Right lobe of liver (tissue), 6 donors: Measurements from ENCODE around the gene TBCD. TPM values are rescaled to one million over a fixed set of nuclear protein-coding genes. Genes with fewer than 3 reads are reported as not detected.

Experiments
- ATAC-seq, 4 donors: fragments of 200-7000 bp; cut with Tn5 transposase; one replicate each; pipeline ENCODE4 v1.9.1; 2020; ENCODE audit warnings: mild to moderate bottlenecking in 4 of 4, moderate library complexity in 4 of 4
- DNase-seq, 3 donors: peaks; one replicate each; pipeline ENCODE4 v3.0.0-alpha.2; 2020
- H3K27ac ChIP-seq, 3 donors: fragments of 200-600 bp; one replicate each; pipeline ENCODE4 v1.8.0; 2022
- H3K27me3 ChIP-seq, 2 donors: fragments of 200-600 bp; one replicate each; pipeline ENCODE4 v1.8.0; 2022
- H3K36me3 ChIP-seq, 4 donors: fragments of 200-600 bp; sonication (generic) in 1 of 4; one replicate each; pipeline versions ENCODE4 v1.5.1 to v1.8.0; 2017 to 2022; ENCODE audit warnings: control low read depth in 1 of 4
- H3K4me1 ChIP-seq, 4 donors: fragments of 200-600 bp; sonication (generic) in 1 of 4; one replicate each; pipeline versions ENCODE4 v1.5.1 to v1.8.0; 2017 to 2022; ENCODE audit warnings: control low read depth in 1 of 4
- H3K4me3 ChIP-seq, 3 donors: fragments of 200-600 bp; one replicate each; pipeline ENCODE4 v1.8.0; 2022
- H3K9me3 ChIP-seq, 4 donors: fragments of 200-600 bp; sonication (generic) in 1 of 4; one replicate each; pipeline versions ENCODE4 v1.5.1 to v1.8.0; 2017 to 2022; ENCODE audit warnings: control low read depth in 1 of 4
- CTCF ChIP-seq, 4 donors: fragments of 200-600 bp in 3 of 4; fragments of 450-650 bp in 1 of 4; IDR thresholded peaks; one replicate each; pipeline versions ENCODE4 v1.5.1 to v1.8.0; 2016 to 2022; ENCODE audit warnings: antibody characterized with exemption in 4 of 4, mild to moderate bottlenecking in 2 of 4
- POLR2A ChIP-seq: fragments of 450-650 bp; IDR thresholded peaks from one replicate; pipeline ENCODE4 v1.6.1; 2017; ENCODE audit warnings: antibody characterized with exemption, mild to moderate bottlenecking
- WGBS: methylation state at CpG from one replicate; pipeline ENCODE4 v1.1.6; 2018; ENCODE audit warnings: low coverage, low lambda C conversion rate; ENCODE audit not compliant: insufficient coverage; ENCODE audit errors: missing lambda C conversion rate; 5-methylcytosine and 5-hydroxymethylcytosine counted together
- intact Hi-C, 2 donors: fragments of 100-400 bp; cut with DNase I; formaldehyde crosslinking; loops; one replicate each; pipeline versions ENCODE4 v1.11.2 to v1.14.1; 2022
- total RNA-seq, 6 experiments: library from RNA; depleted of rRNA in 2 of 6; stranded (reverse); fragments of >200 nt in 2 of 6; fragmentation: NEBNext Ultra II Directional in 3 of 6; extraction: Animal tissue kit (Norgen Biotek cat#: 25700) in 3 of 6; gene quantifications; one replicate each; pipeline versions ENCODE4 v1.1.0 to v1.2.4, GENCODE V29; 2016 to 2023
- donor health status: DM: no; HTN: yes; CAD: no.
- donor health status: DM: no; HTN: no; CAD: no.
- donor health status: DM: no; HTN: no; CAD: no.
- donor health status: DM: no; HTN: yes; CAD: no.
- donor health status: DM: no; HTN: yes; CAD: no.

TBCD gene
- total RNA-seq, 6 experiments from 2014 or later = 28.0 to 55.7 (median 41.3) TPM

- H3K9me3 ChIP-seq = no peaks in the 10 kb centered on the region
- ATAC-seq (no peak), DNase-seq (peak in 2 of 3 donors; percentile 14 to 44)
- H3K4me1 ChIP-seq = no peaks in the 10 kb centered on the region
- TF ChIP-seq POLR2A (no peak), CTCF (IDR thresholded peaks at IDR 0.05) (no peak)
- intact Hi-C loops = no loop called here
- 76% methylated on average over 2 of the region's 12 CpGs for WGBS
- no peak overlapping the region for H3K27ac ChIP-seq
- H3K36me3 ChIP-seq = peaks cover 0 to 39% (median 7%) of the 10 kb centered on the region in 4 donors
- no peak overlapping the region for H3K4me3 ChIP-seq
- no peaks in the 10 kb centered on the region for H3K27me3 ChIP-seq
Measured at GRCh38 chr17:82926081-82926480, 174.2 kb downstream of the TBCD start.

GRCh38 chr17:82926716-82927115, 174.9 kb downstream of the TBCD start:
- WGBS = no CpG with 5 or more reads among the region's 18 CpGs
- TF ChIP-seq CTCF (IDR thresholded peaks at IDR 0.05) (no peak), POLR2A (no peak)
- DNase-seq (peak in 2 of 3 donors; percentile 15 to 44), ATAC-seq (no peak)
- intact Hi-C loops = no loop called here
- Histone ChIP-seq H3K4me3 (no peak overlapping the region), H3K36me3 (peaks cover 0 to 41% (median 7%) of the 10 kb centered on the region in 4 donors), H3K27ac (no peak overlapping the region), H3K4me1 (no peaks in the 10 kb centered on the region), H3K9me3 (no peaks in the 10 kb centered on the region), H3K27me3 (no peaks in the 10 kb centered on the region)

GRCh38 chr17:82927311-82927660, 175.4 kb downstream of the TBCD start:
- WGBS = 98% methylated on average over 8 of the region's 17 CpGs
- Histone ChIP-seq H3K9me3 (no peaks in the 10 kb centered on the region), H3K4me1 (no peaks in the 10 kb centered on the region), H3K27ac (no peak overlapping the region), H3K36me3 (peaks cover 0 to 41% (median 7%) of the 10 kb centered on the region in 4 donors), H3K4me3 (no peak overlapping the region), H3K27me3 (no peaks in the 10 kb centered on the region)
- ATAC-seq (no peak), DNase-seq (peak in 1 of 3 donors; percentile 38)
- intact Hi-C loops = no loop called here
- no peak for TF ChIP-seq POLR2A
- no peak for TF ChIP-seq CTCF (IDR thresholded peaks at IDR 0.05)

GRCh38 chr17:82927661-82928601, 176.1 kb downstream of the TBCD start:
- Histone ChIP-seq H3K9me3 (no peaks in the 10 kb centered on the region), H3K27ac (no peak overlapping the region), H3K4me3 (no peak overlapping the region), H3K36me3 (peaks cover 0 to 41% (median 8%) of the 10 kb centered on the region in 4 donors), H3K27me3 (no peaks in the 10 kb centered on the region), H3K4me1 (no peaks in the 10 kb centered on the region)
- DNase-seq (peak in 2 of 3 donors; percentile 24 to 49), ATAC-seq (peak in 1 of 4 donors; percentile 3)
- intact Hi-C loops = no loop called here
- TF ChIP-seq POLR2A (no peak), CTCF (IDR thresholded peaks at IDR 0.05) (no peak)
- no CpG with 5 or more reads among the region's 34 CpGs for WGBS
